Activated CD4-positive, alpha-beta T cell treated with anti-CD3 and anti-CD28 coated beads, Interleukin-2, amount 50 U/mL, for 24 hours (primary cell): Measurements from ENCODE around the gene ZNF555.
"Not testable (repeated sequence)": the region's sequence is repeated elsewhere in the genome, so short reads cannot be mapped to it uniquely, and the experiment has no call there.

Experiments used
- DNase-seq, 2 donors: peaks; one replicate each; pipeline ENCODE4 v3.0.0-alpha.2; 2020; ENCODE audit warnings: low read depth in 1 of 2, low spot score in 1 of 2

Gene ZNF555

GRCh38 chr19:2807379-2808128, 33.7 kb upstream of the ZNF555 start:
- no peak for DNase-seq

- no peak for DNase-seq
These were observed 32.9 kb upstream of the ZNF555 start for GRCh38 chr19:2808129-2808941.

DNA sequence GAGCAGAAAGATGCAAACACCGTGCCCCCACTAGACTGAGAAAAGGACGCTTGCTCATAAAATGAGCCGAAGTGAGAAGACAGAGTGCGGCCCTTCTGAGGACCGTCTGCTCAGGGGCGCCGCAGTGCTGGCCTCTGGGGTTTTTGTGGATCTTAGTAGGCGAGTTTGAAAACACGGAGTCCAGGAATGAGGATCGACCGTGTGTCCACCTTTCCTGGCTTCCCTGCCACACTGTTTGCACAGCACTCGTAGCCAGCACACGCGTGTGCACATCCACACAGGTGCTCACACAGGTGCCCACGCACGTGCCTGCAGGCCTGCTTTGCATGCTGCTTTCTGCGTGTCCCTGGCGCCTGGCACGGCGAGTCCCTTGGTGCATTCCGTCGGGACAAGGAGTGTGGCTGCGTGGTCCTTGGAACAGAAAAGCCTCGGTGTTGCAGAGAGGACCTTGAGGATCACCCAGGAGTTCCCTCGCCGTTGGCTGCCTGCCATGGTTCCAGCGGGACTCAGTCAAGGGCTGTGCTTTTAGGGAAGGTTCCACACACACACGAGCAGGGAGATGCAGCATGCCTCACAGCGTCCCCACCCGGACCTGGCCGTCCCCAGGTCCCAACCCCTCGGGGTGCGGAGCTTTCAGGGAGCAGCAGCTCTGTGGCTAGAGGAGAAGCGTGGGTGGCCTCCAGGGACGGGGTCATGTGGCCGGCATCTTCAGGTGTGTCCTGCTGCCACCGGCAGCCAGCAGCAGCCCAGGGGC, 31.7 kb upstream of the ZNF555 start:
- DNase-seq = no peak

DNA sequence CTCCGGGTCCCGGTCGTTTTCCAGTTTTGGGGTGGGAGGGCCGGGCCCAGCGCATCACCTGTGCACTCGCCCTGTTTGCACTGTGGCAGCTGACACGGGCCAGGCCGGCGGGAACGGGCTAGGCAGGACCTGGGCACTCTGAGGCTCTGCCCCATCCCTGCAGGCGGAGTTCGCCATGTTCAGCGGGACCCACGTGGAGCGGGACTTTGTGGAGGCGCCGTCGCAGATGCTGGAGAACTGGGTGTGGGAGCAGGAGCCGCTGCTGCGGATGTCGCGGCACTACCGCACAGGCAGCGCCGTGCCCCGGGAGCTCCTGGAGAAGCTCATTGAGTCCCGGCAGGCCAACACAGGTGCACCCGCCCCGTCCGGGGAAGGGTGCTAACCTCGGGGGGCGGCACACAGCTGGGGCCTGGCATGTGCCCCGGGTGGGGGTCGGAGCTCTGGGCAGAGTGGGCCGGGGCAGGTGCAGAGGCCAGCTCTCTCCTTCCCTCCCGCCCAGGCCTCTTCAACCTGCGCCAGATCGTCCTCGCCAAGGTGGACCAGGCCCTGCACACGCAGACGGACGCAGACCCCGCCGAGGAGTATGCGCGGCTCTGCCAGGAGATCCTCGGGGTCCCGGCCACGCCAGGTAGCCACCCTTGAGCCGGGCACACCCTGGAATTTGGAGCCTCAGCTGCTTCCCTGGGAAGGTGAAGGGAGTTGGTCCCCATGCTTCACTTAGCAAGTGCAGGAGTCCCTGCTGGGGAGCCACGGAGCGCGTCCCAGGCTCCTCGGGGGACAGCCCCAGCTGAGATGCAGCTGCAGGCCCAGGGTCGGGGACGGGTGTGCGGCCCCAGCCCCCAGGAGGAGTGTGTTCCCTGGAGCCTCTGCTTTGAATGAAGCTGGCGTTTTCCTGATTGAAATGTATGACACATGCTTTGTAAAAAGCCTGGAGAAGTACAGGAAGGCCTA, 30.9 kb upstream of the ZNF555 start:
- no peak for DNase-seq

DNA sequence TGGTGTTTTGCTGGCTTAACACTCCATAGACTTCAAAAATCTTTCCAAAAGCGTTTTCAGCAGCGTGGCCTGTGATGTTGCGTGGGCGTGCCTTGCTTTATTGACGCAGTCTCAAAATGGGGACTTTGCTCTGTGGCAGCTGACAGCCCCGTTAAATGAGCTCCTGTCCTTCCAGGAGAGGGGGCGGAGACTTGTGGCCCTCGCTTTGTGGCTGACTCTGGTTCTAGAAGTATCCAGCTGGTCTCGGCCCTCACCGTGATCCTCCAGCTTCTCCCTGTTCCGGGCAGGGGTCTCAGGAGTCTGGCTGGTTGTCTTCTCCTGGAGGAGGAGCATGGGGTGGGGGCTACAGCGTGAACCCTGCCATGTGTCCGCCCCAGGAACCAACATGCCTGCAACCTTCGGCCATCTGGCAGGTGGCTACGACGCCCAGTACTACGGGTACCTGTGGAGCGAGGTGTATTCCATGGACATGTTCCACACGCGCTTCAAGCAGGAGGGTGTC, 30.0 kb upstream of the ZNF555 start:
- no peak for DNase-seq

DNA sequence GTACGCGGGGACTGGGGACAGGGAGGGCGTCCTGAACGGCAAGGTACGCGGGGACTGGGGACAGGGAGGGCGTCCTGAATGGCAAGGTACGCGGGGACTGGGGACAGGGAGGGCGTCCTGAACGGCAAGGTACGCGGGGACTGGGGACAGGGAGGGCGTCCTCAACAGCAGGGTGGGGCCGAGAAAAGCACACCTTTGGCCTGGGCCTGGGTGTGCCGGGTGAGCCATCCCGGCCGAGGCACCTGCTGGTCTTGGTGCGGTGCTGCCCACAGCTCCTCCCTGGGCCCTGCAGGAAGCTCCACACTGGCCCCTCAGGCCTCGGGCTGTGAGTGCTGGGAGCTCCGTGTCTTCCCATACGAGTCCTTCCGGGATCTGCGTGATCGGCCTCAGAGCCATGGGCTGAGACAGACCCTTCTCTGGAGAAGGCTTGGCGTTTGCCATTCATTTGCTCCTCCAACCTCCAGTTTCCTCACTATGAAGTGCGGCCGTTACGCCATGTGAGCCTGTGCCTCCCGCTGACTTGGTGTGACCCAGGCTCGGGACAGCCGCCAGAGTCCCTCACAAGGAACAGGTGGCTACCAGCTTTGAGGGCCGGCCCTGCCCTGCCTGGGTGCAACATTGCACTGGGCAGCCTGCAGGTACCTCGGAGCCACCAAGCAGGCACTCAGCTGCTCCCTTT, 29.4 kb upstream of the ZNF555 start:
- DNase-seq = no peak

DNA sequence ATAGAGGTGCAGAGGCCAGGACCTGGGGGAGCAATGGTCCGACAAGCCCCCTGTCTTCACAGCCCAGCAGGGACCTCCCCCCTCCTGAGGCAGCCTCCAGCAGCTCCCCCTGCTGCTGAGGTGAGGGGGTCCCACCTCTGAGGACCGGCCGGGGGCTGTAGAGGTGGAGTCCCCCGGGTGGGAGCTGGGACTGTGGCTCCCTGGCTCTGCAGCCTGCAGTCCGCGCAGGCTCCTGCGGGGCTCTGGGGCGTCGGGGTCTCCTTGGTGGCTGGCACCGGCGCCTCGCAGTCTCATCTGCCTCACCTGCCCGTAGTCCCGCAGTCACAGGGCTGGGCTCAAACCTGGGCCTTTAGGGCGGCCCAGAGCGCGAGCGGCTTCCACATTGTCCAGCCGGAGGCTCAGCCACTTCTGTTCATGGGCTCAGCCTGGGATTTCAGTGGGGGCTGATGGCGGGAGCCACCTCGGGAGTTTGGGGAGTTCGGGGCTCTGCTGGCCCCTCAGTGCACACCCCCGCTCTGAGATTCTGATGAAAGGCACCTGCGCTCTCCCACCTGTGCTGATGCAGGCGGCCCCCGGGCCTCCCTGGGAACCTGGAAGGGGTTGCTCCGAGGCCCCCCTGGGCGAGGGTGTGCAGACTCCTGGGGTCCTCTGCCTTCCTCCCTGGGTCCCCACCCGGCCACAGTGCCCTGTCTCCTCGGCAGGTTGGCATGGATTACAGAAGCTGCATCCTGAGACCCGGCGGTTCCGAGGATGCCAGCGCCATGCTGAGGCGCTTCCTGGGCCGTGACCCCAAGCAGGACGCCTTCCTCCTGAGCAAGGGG, 28.7 kb upstream of the ZNF555 start:
- DNase-seq = no peak

- DNase-seq = no peak
These were observed 27.8 kb upstream of the ZNF555 start for GRCh38 chr19:2813235-2814160.

- no peak for DNase-seq
These were observed 26.8 kb upstream of the ZNF555 start for GRCh38 chr19:2814426-2814825.

- no peak for DNase-seq
These were observed 26.1 kb upstream of the ZNF555 start for GRCh38 chr19:2815191-2815614.

DNA sequence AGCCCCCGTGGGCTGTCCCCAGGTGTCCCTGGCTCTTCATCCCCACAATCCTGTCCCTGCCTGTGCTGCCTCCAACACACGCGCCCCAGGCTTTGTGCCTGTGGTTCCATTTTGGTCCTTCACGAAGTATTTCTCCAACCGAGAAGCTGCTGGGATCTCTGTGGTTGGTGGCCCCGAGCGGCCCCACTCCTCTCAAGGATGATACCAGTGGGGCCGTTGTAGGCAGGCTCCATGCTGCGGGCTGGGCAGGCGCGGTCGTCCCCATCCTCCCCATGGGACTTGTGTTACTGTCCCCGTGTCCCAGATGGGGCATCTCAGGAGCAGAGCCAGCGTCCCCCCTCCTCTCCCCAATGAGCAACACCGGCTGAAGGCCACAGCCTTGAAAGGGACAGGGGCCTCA, 25.4 kb upstream of the ZNF555 start:
- DNase-seq = no peak

GRCh38 chr19:2816641-2817040, 24.6 kb upstream of the ZNF555 start:
- DNase-seq = no peak

DNA sequence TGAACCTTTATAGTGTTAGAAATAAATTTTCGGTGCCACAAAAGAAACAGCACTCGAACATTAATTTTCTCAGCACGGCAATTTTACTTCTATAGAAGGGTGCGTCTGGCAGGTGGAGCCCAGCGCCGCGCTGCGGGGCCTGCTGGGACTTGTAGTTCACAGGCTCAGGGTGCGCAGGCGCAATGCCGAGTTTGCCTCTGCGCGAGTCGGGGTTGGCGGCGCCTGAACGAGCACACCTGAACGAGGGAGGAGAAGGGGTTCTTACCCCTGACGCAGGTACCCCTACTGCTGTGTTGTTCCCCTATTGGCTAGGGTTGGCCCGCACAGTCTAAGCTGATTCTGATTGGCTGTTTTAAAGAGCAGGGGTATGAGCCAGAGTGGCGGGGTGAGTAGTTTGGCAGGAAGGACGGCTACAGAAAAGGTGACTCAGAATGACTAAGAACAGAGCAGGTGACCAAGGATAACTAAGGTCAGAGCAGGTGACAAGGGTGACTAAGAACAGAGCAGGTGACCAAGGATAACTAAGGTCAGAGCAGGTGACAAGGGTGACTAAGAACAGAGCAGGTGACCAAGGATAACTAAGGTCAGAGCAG, 23.9 kb upstream of the ZNF555 start:
- DNase-seq = not testable (repeated sequence)

DNA sequence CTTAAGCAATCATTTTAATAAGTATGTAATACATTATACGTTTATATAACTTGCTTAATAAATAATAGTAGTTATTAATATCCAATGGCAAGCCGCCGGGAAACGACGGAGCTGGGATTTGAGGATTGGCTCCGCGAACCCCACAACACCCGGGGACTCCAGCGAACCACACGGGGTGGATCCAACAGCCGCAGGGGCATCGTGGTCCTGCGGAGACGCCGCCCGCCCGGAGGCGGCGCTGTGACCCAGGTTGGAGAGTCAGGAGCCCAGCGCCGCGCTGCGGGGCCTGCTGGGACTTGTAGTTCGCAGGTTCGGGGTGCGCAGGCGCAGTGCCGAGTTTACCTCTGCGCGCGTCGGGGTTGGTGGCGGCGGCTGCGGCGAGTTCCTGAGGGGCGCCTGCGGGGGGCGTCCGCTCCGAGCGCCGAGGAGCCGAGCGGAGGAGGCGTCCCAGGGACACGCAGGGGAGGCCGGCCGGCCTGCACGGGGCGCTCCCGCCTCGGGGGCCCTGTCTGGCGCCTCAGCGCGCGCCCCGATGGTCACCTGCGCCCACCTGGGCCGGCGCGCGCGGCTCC, 21.6 kb upstream of the ZNF555 start, which contains the start of gene ZNF554:
Gene ZNF554 (plus strand): TSS at position 329 of the 572 bp plus-strand sequence. CDS start 204 bp downstream, at position 533.
- peak; percentile 97 for DNase-seq

- no peak for DNase-seq
These were observed 21.1 kb upstream of the ZNF555 start for GRCh38 chr19:2820112-2820702.

DNA sequence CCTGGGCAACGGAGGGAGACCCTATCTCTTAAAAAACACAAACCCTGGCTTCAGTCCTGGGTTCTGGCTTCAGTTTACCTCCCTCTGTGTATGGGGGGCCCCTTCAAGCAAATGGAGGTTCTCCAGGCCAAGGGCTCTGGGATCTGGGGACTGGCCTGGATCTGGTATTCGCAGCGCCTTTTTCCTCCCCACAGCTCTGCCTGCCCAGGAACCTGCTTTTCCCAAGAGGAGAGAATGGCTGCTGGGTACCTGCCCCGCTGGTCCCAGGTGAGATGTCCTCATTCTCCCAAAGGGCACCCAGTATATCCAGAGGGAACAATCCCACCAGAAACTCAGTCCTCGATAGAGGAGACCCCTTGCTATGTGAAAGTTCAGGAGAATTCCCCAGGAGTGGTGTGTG, 18.4 kb upstream of the ZNF555 start:
- DNase-seq = no peak

- DNase-seq = no peak
These were observed 17.6 kb upstream of the ZNF555 start for GRCh38 chr19:2823646-2824045.
